ENCODE data around the gene KRTAP12-1. TPM values are rescaled to one million over a fixed set of nuclear protein-coding genes. Genes with fewer than 3 reads are reported as not detected.

KRTAP12-1 gene
- total and polyA plus RNA-seq, 9 of the 15 experiments (the other 6 are each of a cell fraction or from before 2014, with no cell fraction given): not detected

DNA sequence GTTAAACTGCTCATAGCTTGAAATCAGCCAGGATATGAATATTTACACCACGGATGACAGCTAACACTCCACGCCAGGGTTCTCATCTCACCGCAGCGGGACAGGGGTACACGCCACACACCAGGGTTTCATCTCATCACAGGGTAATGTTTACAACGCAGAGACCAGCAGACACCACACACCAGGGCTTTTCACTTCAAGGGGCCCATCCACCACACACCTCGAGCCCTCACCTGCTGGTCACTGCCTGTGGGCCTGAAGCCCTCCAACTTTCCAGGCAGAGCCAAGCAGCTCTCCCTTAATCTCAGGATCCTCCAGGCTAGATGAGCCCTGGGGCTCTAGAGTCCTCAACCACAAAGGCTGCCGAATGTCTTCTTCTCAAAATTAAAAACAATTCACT, 13.7 kb upstream of the KRTAP12-1 start (continued):
- TF ChIP-seq, protein P1, sequence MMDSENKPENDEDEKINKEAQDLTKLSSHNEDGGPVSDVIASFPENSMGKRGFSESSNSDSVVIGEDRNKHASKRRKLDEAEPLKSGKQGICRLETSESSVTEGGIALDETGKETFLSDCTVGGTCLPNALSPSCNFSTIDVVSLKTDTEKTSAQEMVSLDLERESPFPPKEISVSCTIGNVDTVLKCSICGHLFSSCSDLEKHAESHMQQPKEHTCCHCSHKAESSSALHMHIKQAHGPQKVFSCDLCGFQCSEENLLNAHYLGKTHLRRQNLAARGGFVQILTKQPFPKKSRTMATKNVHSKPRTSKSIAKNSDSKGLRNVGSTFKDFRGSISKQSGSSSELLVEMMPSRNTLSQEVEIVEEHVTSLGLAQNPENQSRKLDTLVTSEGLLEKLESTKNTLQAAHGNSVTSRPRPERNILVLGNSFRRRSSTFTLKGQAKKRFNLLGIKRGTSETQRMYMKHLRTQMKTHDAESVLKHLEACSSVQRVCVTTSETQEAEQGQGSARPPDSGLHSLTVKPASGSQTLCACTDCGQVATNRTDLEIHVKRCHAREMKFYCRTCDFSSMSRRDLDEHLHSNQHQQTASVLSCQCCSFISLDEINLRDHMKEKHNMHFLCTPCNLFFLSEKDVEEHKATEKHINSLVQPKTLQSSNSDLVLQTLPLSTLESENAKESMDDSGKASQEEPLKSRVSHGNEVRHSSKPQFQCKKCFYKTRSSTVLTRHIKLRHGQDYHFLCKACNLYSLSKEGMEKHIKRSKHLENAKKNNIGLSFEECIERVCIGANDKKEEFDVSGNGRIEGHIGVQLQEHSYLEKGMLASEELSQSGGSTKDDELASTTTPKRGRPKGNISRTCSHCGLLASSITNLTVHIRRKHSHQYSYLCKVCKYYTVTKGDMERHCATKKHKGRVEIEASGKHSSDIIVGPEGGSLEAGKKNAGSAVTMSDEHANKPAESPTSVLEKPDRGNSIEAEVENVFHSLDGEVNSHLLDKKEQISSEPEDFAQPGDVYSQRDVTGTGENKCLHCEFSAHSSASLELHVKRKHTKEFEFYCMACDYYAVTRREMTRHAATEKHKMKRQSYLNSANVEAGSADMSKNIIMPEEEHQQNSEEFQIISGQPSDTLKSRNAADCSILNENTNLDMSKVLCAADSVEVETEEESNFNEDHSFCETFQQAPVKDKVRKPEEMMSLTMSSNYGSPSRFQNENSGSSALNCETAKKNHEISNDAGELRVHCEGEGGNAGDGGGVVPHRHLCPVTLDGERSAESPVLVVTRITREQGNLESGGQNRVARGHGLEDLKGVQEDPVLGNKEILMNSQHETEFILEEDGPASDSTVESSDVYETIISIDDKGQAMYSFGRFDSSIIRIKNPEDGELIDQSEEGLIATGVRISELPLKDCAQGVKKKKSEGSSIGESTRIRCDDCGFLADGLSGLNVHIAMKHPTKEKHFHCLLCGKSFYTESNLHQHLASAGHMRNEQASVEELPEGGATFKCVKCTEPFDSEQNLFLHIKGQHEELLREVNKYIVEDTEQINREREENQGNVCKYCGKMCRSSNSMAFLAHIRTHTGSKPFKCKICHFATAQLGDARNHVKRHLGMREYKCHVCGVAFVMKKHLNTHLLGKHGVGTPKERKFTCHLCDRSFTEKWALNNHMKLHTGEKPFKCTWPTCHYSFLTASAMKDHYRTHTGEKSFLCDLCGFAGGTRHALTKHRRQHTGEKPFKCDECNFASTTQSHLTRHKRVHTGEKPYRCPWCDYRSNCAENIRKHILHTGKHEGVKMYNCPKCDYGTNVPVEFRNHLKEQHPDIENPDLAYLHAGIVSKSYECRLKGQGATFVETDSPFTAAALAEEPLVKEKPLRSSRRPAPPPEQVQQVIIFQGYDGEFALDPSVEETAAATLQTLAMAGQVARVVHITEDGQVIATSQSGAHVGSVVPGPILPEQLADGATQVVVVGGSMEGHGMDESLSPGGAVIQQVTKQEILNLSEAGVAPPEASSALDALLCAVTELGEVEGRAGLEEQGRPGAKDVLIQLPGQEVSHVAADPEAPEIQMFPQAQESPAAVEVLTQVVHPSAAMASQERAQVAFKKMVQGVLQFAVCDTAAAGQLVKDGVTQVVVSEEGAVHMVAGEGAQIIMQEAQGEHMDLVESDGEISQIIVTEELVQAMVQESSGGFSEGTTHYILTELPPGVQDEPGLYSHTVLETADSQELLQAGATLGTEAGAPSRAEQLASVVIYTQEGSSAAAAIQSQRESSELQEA (IDR thresholded peaks at IDR 0.05; ENCODE audit: low read depth): no peak
- TF ChIP-seq MAFG (tag; conservative IDR thresholded peaks at IDR 0.05) (no peak), TRIM28 (IDR thresholded peaks at IDR 0.05) (no peak), PRMT5 (CRISPR knock-in tag; IDR thresholded peaks at IDR 0.05) (no peak), RBM34 (IDR thresholded peaks at IDR 0.05; ENCODE audit: borderline replicate concordance, insufficient read depth, low read length) (no peak), POLR2AphosphoS2 (IDR thresholded peaks at IDR 0.05; ENCODE audit: low read length) (no peak), ZBTB7A (IDR thresholded peaks at IDR 0.05; ENCODE audit: borderline replicate concordance, control insufficient read depth, low read depth, low read length) (no peak), ZNF384 (IDR thresholded peaks at IDR 0.05; ENCODE audit: low read depth, low read length) (no peak), NFYB (IDR thresholded peaks at IDR 0.05; ENCODE audit: extremely low read depth, insufficient read length) (no peak), FOXA1 (IDR thresholded peaks at IDR 0.05; ENCODE audit: borderline replicate concordance) (no peak)
